A673 (cell line): ENCODE measurements around the gene PNPLA2.

Source experiments
- EZH2 ChIP-seq: fragments of 200-600 bp; sonication (generic); IDR thresholded peaks from 2 replicates; pipeline ENCODE4 v1.6.1; 2017; ENCODE audit warnings: borderline replicate concordance, low read depth, mild to moderate bottlenecking, mixed read lengths, antibody characterized with exemption, low read length; ENCODE audit not compliant: poor library complexity, severe bottlenecking
- TF ChIP-seq, protein P1 (sequence below): fragments of 300-800, 200-600 bp; sonication (generic); conservative IDR thresholded peaks from 2 replicates; pipeline ENCODE4 v1.5.1; 2017; ENCODE audit warnings: low read depth, mild to moderate bottlenecking, antibody characterized with exemption, low read length, moderate library complexity, mixed read lengths

DNA sequence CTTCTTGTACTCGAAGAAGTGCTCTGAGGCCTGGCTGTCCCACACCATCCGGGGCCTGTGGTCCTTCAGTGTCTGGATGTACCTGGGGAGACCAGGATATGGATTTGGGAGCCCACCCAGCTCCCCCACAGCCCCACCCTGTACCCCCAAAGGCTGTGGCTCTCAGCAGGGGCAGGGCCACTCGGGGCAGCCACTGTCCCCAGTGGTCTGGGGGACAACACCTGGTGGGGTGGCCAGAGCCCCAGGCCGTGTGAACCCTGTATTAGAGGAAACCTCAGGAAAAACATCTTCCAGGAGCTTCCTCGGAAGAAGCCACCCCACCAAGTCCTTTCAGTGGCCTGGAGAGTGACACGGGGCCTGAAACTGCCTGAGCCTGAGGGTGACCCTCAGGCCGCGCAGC lies 51.7 kb downstream of the PNPLA2 start:
- TF ChIP-seq EZH2: no peak
- TF ChIP-seq, protein P1, sequence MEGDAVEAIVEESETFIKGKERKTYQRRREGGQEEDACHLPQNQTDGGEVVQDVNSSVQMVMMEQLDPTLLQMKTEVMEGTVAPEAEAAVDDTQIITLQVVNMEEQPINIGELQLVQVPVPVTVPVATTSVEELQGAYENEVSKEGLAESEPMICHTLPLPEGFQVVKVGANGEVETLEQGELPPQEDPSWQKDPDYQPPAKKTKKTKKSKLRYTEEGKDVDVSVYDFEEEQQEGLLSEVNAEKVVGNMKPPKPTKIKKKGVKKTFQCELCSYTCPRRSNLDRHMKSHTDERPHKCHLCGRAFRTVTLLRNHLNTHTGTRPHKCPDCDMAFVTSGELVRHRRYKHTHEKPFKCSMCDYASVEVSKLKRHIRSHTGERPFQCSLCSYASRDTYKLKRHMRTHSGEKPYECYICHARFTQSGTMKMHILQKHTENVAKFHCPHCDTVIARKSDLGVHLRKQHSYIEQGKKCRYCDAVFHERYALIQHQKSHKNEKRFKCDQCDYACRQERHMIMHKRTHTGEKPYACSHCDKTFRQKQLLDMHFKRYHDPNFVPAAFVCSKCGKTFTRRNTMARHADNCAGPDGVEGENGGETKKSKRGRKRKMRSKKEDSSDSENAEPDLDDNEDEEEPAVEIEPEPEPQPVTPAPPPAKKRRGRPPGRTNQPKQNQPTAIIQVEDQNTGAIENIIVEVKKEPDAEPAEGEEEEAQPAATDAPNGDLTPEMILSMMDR: no peak
